NCI-H2029 (cell line): Measurements from ENCODE around the gene FILIP1L.

Source experiments
- DNase-seq: peaks from one replicate; lab custom pipeline; 2025; lab: John Stamatoyannopoulos, UW

FILIP1L gene

DNA sequence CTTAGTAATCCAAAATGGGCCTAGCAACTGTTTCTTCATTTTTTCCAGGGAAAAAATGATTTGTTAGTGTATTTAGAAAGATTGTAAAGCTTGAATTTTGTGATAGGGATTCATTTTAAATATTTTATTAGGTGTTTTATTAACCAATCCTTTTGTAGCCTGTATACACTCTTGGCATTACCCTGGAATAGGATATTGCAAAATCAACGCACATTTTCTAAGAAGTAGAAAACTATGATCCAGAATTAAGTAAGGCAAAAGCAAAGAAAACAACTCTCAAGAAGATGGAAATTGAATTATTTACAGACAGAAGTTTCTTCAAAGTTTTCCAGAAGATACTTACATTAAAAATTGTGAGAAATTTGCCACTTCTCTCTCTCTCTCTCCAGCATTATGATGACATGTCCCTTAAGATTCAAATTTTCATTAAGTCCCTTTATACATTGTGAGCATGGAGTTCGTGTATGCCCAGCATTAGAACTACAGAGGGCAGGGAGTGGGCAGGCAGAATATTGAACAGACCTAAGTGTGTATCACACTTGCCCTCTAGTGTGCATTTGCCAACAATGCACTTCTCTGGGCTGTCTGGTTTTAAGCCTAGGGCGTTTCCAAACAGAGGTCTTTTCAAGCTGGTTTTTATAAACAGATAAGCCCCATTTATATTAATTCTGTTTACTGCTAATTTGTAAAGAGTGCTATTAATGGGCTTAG lies 325.1 kb downstream of the FILIP1L start:
- no peak for DNase-seq
